ENCODE data around the gene IFITM1.

DNA sequence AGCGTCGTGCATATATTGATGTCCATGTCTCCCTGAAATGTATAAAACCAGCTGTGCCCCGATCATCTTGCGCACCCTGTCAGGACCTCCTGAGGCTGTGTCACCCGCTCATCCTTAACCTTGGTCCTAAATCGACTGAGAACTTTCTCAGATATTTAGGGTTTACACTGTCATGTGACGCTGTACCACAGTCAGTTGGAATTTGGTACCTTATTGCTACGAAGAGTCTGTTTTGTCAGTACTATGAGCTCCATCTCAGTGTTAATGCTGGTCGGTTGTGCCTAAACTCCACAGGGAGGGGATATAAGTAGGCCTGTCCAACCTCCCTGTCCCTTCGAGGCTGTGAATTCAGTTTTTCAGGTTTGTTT is 8.0 kb upstream of the IFITM1 start:
- no peak for TF ChIP-seq EZH2 (IDR thresholded peaks at IDR 0.05; ENCODE audit: borderline replicate concordance, low read length)
- TF ChIP-seq, protein P1, sequence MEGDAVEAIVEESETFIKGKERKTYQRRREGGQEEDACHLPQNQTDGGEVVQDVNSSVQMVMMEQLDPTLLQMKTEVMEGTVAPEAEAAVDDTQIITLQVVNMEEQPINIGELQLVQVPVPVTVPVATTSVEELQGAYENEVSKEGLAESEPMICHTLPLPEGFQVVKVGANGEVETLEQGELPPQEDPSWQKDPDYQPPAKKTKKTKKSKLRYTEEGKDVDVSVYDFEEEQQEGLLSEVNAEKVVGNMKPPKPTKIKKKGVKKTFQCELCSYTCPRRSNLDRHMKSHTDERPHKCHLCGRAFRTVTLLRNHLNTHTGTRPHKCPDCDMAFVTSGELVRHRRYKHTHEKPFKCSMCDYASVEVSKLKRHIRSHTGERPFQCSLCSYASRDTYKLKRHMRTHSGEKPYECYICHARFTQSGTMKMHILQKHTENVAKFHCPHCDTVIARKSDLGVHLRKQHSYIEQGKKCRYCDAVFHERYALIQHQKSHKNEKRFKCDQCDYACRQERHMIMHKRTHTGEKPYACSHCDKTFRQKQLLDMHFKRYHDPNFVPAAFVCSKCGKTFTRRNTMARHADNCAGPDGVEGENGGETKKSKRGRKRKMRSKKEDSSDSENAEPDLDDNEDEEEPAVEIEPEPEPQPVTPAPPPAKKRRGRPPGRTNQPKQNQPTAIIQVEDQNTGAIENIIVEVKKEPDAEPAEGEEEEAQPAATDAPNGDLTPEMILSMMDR (IDR thresholded peaks at IDR 0.05; ENCODE audit: low read length) = no peak
